SIG-M5 (cell line): ENCODE results near the gene PRR36.

Experiments
- DNase-seq: peaks from one replicate; lab custom pipeline; 2025; lab: John Stamatoyannopoulos, UW

Gene PRR36

DNA sequence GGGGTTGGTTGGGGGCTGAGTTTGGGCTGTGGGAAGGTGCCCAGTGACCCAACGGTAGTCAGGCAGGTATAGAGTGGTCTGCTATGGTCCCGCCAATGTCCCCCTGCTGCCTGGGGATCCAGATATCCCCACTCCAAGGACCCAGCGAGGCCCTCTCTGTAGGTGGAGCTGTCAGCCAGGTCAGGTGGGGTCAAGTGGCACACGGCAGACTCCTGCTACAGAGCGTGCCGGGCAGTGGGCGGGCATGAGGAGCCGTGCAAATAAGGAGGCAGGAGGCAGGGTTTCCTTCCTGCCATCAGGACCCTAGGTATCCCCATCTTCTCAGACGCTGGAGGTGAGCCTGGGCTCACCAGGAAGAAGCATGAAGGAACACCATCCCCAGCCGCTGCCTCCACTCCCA, 29.2 kb downstream of the PRR36 start:
- DNase-seq: no peak

- no peak for DNase-seq
Measured at GRCh38 chr19:7844405-7844804, 29.8 kb downstream of the PRR36 start.

- DNase-seq: no peak
Measured at GRCh38 chr19:7843521-7843920, 30.7 kb downstream of the PRR36 start.

DNA sequence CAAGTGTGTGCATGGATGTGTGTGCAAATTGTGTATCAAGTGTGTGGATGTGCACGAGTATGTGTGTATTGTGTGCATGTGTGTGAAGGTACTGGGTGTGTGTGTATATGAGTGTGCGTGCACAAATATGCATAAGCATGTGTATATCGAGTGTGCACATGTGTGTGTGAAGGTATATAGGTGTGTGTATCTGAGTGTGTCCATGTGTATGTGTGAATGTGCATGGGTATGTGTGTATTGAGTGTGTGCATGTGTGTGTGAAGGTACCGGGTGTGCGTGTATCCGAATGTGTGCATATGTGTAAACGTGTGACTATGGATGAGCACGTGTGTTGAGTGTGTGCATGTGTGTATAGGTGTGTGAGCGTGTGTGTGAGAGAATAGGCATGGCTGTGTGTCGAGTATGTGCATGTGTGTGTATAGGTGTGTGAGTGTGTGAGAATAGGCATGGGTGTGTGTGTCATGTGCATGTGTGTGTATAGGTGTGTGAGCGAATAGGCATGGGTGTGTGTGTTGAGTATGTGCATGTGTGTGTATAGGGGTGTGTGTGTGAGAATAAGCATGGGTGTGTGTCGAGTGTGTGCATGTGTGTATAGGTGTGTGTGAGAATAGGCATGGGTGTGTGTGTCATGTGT, 31.4 kb downstream of the PRR36 start:
- no peak for DNase-seq

DNA sequence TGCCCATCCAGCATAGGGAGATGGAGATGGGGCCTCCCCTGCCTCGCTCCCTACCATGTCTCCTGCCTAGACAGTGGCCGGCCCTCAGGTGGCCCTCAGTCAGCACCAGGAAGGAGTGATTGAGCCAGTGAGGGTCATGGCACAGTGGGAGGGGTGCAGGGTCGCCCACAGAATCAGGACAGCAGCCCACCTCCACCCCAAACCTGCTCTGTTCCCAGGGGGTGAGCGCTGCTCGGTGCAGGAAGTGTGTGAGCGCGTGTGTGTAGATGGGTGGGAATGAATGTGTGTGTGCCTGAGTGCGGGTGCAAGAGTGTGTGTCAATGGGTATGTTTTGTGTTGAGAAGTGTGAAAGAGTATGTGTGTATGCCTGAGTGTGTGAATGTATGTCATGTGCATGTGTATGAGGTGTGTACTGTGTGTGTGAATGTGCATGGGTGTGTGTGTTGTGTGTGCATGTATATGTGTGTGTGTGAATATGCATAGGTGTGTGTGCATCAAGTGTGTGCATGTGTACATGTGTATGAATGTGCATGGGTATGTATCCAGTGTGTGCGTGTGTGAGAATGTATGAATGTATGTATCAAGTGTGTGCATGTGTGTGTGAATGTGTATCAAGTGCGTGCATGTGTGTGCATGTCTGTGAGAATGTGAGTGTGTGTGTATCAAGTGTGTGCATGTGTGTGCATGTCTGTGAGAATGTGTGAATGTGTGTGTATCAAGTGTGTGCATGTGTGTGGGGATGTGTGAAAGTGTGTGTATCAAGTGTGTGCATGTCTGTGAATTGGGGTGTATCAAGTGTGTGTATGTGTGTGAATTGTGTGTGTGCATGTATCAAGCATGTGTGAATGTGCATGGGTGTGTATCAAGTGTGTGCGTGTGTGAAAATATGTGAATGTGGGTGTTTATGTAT, 32.2 kb downstream of the PRR36 start:
- DNase-seq: no peak

- DNase-seq: no peak
Measured at GRCh38 chr19:7840629-7841028, 33.6 kb downstream of the PRR36 start.

DNA sequence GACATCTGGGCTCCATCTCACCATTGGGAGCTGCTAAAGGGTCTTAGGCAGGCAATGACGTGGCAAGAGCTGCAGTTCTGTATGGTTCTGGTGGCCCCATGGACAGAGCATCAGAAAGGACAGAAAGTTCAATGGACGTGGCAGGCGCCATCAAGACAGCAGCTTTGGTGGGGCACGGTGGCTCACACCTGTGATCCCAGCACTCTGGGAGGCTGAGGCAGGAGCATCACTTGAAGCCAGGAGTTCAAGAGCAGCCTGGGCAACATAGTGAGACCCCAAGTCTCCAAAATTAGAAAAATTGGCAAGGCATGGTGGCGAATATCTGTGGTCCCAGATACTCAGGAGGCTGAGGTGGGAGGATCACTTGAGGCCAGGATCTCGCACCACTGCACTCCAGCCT, 34.7 kb downstream of the PRR36 start:
- DNase-seq: no peak

DNA sequence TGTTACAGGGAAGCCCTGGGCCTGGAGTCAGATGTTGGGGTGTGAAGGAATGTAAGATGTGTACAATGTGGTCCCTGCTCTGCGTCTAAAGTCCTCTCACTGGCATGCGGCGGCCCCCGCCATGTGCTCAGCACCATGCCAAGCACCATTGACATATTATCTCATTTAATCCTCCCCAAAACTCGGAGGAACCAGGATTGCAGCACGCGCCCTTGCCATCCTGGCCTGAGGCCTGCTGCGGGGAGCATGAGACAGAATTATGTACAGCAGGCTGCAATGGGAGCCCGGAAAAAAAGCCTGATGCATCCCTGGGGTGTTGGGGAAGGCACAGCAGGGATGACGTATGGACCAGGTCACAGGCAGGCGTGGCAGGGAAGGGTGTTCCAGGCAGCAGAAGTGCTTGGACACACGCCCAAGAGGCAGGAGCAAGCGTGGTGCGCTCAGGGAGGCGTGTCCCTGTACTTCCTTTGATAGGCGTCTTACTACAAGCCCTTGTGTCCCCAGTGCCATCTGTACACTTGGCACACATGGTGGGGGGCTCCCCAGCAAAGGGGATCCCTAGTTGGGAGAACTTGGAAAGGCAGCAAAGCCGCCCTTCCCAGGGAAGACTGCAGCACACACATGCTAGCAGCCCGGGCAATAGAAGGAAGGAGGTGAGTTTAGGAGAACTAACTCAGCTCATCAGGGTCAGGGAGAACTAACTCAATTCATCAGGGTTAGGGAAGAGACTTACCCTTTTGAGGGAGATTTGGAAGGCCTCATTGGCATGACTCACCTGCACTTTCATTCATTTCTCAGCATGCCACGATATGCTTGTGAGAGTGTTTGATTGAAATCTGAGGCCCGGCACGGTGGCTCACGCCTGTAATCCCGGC, 40.7 kb downstream of the PRR36 start:
- no peak for DNase-seq

GRCh38 chr19:7832781-7833180, 41.4 kb downstream of the PRR36 start:
- no peak for DNase-seq

- no peak for DNase-seq
Measured at GRCh38 chr19:7832009-7832408, 42.2 kb downstream of the PRR36 start.

- DNase-seq: no peak
Measured at GRCh38 chr19:7831452-7831851, 42.7 kb downstream of the PRR36 start.

DNA sequence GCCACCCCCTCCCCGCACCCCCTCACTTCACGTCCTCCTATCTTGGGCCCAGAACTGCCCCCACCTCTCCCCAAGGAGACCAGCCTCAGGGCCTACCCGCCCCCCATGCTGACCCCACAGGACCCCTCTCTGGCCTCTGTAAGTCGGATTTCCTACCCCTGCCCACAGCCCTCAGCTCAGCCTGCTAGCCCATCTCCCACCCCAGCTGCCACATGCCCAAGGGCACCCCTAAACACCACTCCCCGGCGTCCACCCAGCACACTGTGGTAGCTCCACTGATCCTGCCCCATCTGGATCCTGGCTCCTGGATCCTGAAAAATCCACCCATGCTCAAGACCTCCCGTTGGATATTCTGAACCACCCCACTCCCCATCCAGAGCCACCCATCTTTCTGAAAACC, 43.4 kb downstream of the PRR36 start:
- DNase-seq: no peak

- DNase-seq: no peak
Measured at GRCh38 chr19:7830272-7830771, 43.9 kb downstream of the PRR36 start.

DNA sequence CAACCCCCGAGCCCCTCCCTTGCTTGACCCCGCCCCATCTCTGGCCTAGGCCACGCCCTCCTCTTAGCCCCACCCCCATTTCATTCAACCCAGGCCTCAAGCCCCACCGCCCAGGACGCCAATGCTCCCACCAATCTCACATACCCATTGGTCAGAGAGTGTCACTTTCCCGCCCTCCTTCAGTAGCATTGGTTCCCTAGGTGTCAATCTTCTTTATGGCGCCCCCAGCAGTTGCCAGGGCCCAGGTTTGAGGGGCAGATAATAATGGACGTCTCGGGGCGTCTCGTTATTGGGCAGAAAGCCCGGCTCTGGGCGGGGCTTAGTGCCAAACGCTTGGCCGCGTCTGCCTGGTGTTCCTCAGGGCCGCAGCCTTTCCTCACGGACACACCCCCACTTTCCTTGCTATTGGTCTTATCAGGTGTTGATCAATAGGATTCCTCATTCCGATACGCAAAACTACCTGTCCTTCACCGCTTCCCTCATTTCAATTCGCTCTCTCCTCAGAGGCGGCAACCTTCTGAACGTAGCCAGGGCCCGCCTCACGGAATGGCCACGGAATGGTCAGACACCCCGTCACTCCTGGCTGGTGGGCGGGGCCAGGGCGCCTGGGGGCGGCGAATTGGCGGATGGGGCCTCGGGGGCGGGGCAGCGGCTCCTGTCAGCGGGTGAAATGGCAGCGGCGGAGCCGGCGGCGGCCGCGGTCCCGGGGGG, 44.5 kb downstream of the PRR36 start, which contains the start of gene EVI5L:
Gene EVI5L (plus strand): TSS at position 658 of the 711 bp plus-strand sequence. CDS start 16,325 bp downstream, outside the sequence.
- DNase-seq: peak; percentile 100

GRCh38 chr19:7829166-7829520, 45.0 kb downstream of the PRR36 start:
- DNase-seq: no peak

GRCh38 chr19:7823686-7824301, 50.4 kb downstream of the PRR36 start:
- no peak for DNase-seq

GRCh38 chr19:7822910-7823515, 51.2 kb downstream of the PRR36 start:
- DNase-seq: no peak

DNA sequence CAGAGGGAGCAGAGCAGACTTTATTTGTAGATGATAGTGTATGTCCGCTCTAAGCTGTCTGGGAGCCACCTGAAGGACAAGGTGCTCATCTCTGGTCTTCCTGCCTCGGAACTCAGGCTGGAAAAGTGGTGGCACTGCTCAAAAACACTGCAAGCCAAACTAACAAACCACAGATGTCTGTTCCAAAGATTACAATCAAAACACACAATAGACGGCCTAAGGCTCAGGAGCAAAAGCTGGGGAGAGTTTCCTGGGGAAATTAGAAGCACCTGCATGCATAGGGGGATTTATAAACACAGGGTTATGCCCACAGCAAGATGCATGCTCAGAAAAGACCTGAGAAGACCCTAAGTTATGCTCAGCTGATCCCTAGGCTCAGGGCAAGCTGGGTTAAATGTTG, 53.6 kb downstream of the PRR36 start:
- no peak for DNase-seq

DNA sequence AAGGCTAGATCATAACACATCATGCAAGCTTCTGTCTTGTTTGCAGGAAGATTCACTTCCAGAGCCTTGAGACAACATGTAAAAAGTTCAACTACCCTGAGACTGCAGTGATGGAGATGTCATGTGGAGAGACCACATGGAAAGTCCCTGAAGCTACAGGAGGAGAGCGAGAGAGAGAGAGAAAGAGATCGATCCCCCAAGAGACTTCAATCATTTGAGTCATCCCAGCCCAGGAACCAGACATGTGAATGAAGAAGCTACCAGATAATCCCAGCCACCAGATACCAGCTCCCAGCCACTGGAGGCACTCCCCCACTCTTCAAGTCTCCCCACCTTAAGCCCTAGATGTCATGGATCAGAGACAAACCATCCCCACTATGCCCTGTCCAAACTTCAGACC, 54.9 kb downstream of the PRR36 start:
- no peak for DNase-seq

DNA sequence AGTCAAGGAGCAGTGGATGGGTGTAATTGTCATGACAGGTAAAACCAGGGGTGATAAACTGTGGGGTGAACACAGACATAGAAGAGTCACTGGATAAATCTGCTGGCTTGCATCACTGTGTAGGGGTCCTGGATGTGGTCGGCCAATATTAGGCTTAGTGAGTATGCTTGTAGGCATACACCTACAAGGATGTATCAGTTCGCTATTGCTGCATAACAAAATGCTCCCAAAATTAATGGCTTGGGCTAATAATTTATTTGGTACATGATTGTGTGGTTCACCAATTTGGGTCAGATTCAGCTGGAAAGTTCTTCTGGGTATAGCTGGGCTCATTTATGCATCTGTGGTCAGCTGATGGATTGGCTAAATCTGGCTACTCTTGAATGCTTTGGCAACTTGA, 55.4 kb downstream of the PRR36 start:
- no peak for DNase-seq
